Neuronal stem cell (in vitro differentiated cells): Measurements from ENCODE around the gene TRAK2. TPM values are rescaled to one million over a fixed set of nuclear protein-coding genes. Genes with fewer than 3 reads are reported as not detected.

ENCODE experiments used
- DNase-seq: peaks from one replicate; pipeline ENCODE4 v3.0.0-alpha.2; 2013; ENCODE audit warnings: low spot score
- H2AFZ ChIP-seq: one replicate; pipeline ENCODE4 v1.6.1; 2013; ENCODE audit warnings: mild to moderate bottlenecking, low read length, inconsistent platforms
- H2AK5ac ChIP-seq: 2 replicates; pipeline ENCODE4 v1.6.1; 2013; ENCODE audit warnings: low read depth, mild to moderate bottlenecking, inconsistent platforms, low read length, moderate library complexity, mixed read lengths
- H2BK120ac ChIP-seq: 2 replicates; pipeline ENCODE4 v1.6.1; 2013; ENCODE audit warnings: low read depth, mild to moderate bottlenecking, inconsistent platforms, low read length, moderate library complexity, mixed read lengths
- H2BK12ac ChIP-seq: one replicate; pipeline ENCODE4 v1.6.1; 2013; ENCODE audit warnings: low read length, inconsistent platforms
- H2BK15ac ChIP-seq: 2 replicates; pipeline ENCODE4 v1.6.1; 2013; ENCODE audit warnings: mild to moderate bottlenecking, low read length, inconsistent platforms, mixed read lengths
- H2BK5ac ChIP-seq: one replicate; pipeline ENCODE4 v1.6.1; 2013; ENCODE audit warnings: inconsistent platforms, mild to moderate bottlenecking, low read length, moderate library complexity
- H3K14ac ChIP-seq: one replicate; pipeline ENCODE4 v1.6.1; 2013; ENCODE audit warnings: low read length, inconsistent platforms
- H3K18ac ChIP-seq: 2 replicates; pipeline ENCODE4 v1.6.1; 2013; ENCODE audit warnings: low read length, inconsistent platforms
- H3K23ac ChIP-seq: 2 replicates; pipeline ENCODE4 v1.6.1; 2013; ENCODE audit warnings: low read depth, mild to moderate bottlenecking, mixed read lengths, low read length, inconsistent platforms; ENCODE audit not compliant: poor library complexity
- H3K27ac ChIP-seq: replicated peaks from 3 replicates; pipeline ENCODE4 v1.5.1; 2013; ENCODE audit warnings: low read length, inconsistent platforms
- H3K27me3 ChIP-seq, 3 experiments: 2 replicates each; pipeline ENCODE4 v1.6.1; 2013; ENCODE audit warnings: low read length in 3 of 3, mild to moderate bottlenecking in 2 of 3, inconsistent platforms in 1 of 3, low read depth in 1 of 3, mixed read lengths in 1 of 3, moderate library complexity in 1 of 3; ENCODE audit not compliant: control insufficient read depth in 3 of 3, insufficient read depth in 3 of 3
- H3K36me3 ChIP-seq, 2 donors: replicated peaks in 1 of 2; 2 replicates each; pipeline ENCODE4 v1.6.1; 2013; ENCODE audit warnings: low read length in 2 of 2; ENCODE audit not compliant: control insufficient read depth in 2 of 2, insufficient read depth in 2 of 2
- H3K4ac ChIP-seq: 2 replicates; pipeline ENCODE4 v1.6.1; 2013; ENCODE audit warnings: inconsistent platforms, mild to moderate bottlenecking, low read length, moderate library complexity
- H3K4me1 ChIP-seq, 2 donors: 1 replicate in 1 of 2; 2 replicates in 1 of 2; pipeline ENCODE4 v1.6.1; 2013; ENCODE audit warnings: low read length in 2 of 2, low read depth in 1 of 2; ENCODE audit not compliant: control insufficient read depth in 2 of 2, insufficient read depth in 1 of 2
- H3K4me2 ChIP-seq: one replicate; pipeline ENCODE4 v1.6.1; 2013; ENCODE audit warnings: mild to moderate bottlenecking, low read length, inconsistent platforms; ENCODE audit not compliant: insufficient read depth, poor library complexity, severe bottlenecking
- H3K4me3 ChIP-seq, 2 donors: 2 replicates each; pipeline ENCODE4 v1.5.1; 2013; ENCODE audit warnings: low read length in 2 of 2, mild to moderate bottlenecking in 2 of 2, inconsistent platforms in 1 of 2, moderate library complexity in 1 of 2
- H3K79me1 ChIP-seq: one replicate; pipeline ENCODE4 v1.6.1; 2013; ENCODE audit warnings: low read depth, mild to moderate bottlenecking, inconsistent platforms, low read length, moderate library complexity
- H3K9ac ChIP-seq: one replicate; pipeline ENCODE4 v1.6.1; 2013; ENCODE audit warnings: mild to moderate bottlenecking, low read depth, low read length, inconsistent platforms; ENCODE audit not compliant: poor library complexity
- H3K9me3 ChIP-seq, 2 donors: replicated peaks in 1 of 2; 2 replicates each; pipeline versions ENCODE3 to v1.6.1; 2013; ENCODE audit warnings: low read length in 2 of 2, mild to moderate bottlenecking in 2 of 2, inconsistent platforms in 1 of 2, low read depth in 1 of 2, mixed read lengths in 1 of 2, moderate library complexity in 1 of 2; ENCODE audit not compliant: control insufficient read depth in 2 of 2, insufficient read depth in 1 of 2
- H4K8ac ChIP-seq: one replicate; pipeline ENCODE4 v1.6.1; 2013; ENCODE audit warnings: low read depth, mild to moderate bottlenecking, inconsistent platforms, low read length, moderate library complexity
- H4K91ac ChIP-seq: one replicate; pipeline ENCODE4 v1.6.1; 2013; ENCODE audit warnings: low read length, low read depth, mild to moderate bottlenecking, inconsistent platforms; ENCODE audit not compliant: poor library complexity
- WGBS, 2 donors: extraction: QIAGEN DNeasy Blood & Tissue Kit; methylation state at CpG; one replicate each; pipeline ENCODE4 v1.1.7; 2013; ENCODE audit warnings: missing lambda C conversion rate in 2 of 2, mixed read lengths in 1 of 2; ENCODE audit not compliant: insufficient read length in 2 of 2, insufficient replicate concordance in 1 of 2; ENCODE audit errors: extremely low coverage in 2 of 2; 5-methylcytosine and 5-hydroxymethylcytosine counted together
- polyA plus RNA-seq, 2 experiments: library from polyadenylated mRNA; stranded (reverse); fragments of 200-250 nt; gene quantifications; one replicate each; pipeline ENCODE4 v1.2.3, GENCODE V29; 2013

The TRAK2 gene, protein sequence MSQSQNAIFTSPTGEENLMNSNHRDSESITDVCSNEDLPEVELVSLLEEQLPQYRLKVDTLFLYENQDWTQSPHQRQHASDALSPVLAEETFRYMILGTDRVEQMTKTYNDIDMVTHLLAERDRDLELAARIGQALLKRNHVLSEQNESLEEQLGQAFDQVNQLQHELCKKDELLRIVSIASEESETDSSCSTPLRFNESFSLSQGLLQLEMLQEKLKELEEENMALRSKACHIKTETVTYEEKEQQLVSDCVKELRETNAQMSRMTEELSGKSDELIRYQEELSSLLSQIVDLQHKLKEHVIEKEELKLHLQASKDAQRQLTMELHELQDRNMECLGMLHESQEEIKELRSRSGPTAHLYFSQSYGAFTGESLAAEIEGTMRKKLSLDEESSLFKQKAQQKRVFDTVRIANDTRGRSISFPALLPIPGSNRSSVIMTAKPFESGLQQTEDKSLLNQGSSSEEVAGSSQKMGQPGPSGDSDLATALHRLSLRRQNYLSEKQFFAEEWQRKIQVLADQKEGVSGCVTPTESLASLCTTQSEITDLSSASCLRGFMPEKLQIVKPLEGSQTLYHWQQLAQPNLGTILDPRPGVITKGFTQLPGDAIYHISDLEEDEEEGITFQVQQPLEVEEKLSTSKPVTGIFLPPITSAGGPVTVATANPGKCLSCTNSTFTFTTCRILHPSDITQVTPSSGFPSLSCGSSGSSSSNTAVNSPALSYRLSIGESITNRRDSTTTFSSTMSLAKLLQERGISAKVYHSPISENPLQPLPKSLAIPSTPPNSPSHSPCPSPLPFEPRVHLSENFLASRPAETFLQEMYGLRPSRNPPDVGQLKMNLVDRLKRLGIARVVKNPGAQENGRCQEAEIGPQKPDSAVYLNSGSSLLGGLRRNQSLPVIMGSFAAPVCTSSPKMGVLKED
- 2.6 TPM for polyA plus RNA-seq (2013, experiment 1 of 2)
- polyA plus RNA-seq (2013, experiment 2 of 2) = 2.6 TPM

DNA sequence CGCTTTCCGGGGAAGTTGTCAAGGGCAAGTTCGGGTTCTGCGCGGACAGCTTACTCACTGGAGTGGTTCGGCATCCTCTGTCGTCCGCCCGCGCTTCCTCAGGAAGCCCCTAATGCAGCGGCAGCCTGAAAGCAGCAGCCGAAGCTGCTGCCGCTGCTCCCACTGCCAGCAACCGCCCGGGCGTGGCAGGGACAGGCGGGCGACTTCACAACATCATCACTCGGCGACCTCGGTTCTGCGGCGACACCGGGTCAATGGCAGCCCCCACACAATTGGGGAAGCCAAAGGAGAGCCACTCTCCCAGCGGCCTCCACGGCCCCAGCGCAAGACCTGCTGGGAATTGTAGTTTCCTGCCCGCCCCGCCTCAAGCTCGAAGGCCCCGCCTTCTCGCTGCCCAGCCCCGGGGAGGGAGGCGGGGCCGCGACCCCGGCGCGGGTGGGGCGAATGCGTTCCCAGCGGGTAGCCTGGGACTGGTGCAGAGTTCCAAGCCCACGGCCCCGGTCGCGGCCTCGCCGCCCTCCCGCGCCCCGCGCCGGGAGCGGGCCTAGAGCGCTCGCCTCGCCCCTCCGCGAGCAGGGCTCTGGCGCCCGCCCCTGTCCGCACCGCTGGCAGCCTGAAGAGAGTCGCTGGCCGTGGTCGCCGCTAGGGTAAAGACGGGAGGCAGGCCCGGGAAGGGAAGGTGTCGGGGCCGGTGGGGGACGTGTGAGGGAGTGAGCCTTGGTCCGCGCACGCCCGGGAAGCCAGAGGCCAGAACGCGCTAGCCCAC is at the start of gene TRAK2, which contains the start of gene STRADB:
Gene TRAK2 (minus strand): TSS at position 167 of the 766 bp plus-strand sequence. CDS start 30,951 bp downstream, outside the sequence.
Gene STRADB (plus strand): TSS at position 449 of the 766 bp plus-strand sequence. CDS start 3,101 bp downstream, outside the sequence.
- Histone ChIP-seq H4K91ac (no peak within 1 kb of the TSS), H2BK15ac (peak within 1 kb of the TSS; percentile 65), H3K4me2 (peak within 1 kb of the TSS; percentile 75), H2BK5ac (peak within 1 kb of the TSS; percentile 42), H3K4me1 (peaks cover 1 to 11% of the 10 kb centered on the region in 2 donors), H3K79me1 (peaks cover 3% of the 10 kb centered on the region), H4K8ac (no peak within 1 kb of the TSS), H2BK120ac (no peak within 1 kb of the TSS), H3K36me3 (peaks cover 0 to 7% of the 10 kb centered on the region in 2 donors), H3K18ac (peak within 1 kb of the TSS; percentile 96), H3K9ac (peak within 1 kb of the TSS; percentile 97), H3K14ac (peak within 1 kb of the TSS; percentile 87), H3K27ac (peak within 1 kb of the TSS; percentile 77), H2AFZ (peak within 1 kb of the TSS; percentile 95), H3K27me3 (no peaks in the 10 kb centered on the region), H3K23ac (peak within 1 kb of the TSS; percentile 94), H3K4me3 (peak within 1 kb of the TSS; percentile 71 to 91), H2BK12ac (no peak within 1 kb of the TSS), H3K9me3 (no peaks in the 10 kb centered on the region), H2AK5ac (peak within 1 kb of the TSS; percentile 78), H3K4ac (no peak within 1 kb of the TSS)
- no CpG with 5 or more reads among the region's 78 CpGs for WGBS, 2 donors
- peak; percentile 93 for DNase-seq

DNA sequence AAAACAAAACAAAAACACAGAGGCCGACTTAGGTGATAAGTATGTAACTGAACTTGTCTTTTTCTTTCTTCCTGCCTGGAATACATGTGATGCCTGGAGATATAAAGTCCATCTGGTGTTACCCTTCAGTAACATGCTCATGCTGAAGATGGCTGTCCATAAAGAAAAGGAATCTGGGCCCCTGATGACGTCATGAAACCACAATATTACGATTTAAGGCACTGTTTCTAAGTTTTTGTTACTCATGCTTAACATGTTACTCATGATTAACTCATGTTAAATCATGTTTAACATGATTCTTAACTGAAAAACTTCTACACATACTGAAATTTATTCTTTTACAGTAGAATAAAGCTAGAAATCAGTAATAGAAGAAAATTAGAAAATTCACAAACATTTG is 49.3 kb upstream of the TRAK2 start:
- WGBS, 2 donors = no CpG with 5 or more reads among the region's 3 CpGs

DNA sequence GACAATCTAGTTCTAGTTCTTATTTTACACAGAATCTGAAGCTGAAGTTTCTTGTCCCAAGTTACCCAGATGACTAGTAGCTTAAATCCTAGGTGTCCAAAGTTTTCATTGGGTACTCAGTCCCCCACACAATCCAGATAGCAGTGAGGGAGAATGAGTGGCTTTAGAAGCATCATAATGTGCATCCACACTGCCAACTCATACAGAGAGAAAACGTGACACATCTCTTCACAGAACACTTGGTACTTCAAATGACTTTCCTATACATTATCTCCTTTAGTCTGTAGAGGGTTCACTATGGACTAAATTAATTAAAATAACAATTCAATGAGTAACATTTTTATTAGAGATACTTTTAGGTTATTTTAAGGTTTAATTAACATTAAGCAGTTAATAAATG is 45.5 kb upstream of the TRAK2 start:
- H2BK120ac ChIP-seq = no peak overlapping the region
- no peak overlapping the region for H3K27ac ChIP-seq
- no peak overlapping the region for H4K91ac ChIP-seq
- no peak overlapping the region for H2AFZ ChIP-seq
- DNase-seq = no peak
- no peak overlapping the region for H2BK15ac ChIP-seq
- no peak overlapping the region for H3K18ac ChIP-seq
- H2BK5ac ChIP-seq = no peak overlapping the region
- H3K14ac ChIP-seq = no peak overlapping the region
- H3K23ac ChIP-seq = no peak overlapping the region
- H2AK5ac ChIP-seq = no peak overlapping the region
- WGBS, 2 donors = no CpG with 5 or more reads among the region's 1 CpG
- H3K4me1 ChIP-seq = no peaks in the 10 kb centered on the region
- H3K79me1 ChIP-seq = no peaks in the 10 kb centered on the region
- no peak overlapping the region for H3K4me2 ChIP-seq
- H3K4ac ChIP-seq = no peak overlapping the region
- no peak overlapping the region for H4K8ac ChIP-seq
- H3K9me3 ChIP-seq = no peaks in the 10 kb centered on the region
- no peaks in the 10 kb centered on the region for H3K27me3 ChIP-seq
- H3K9ac ChIP-seq = no peak overlapping the region
- H3K36me3 ChIP-seq = no peaks in the 10 kb centered on the region
- H2BK12ac ChIP-seq = no peak overlapping the region
- no peak overlapping the region for H3K4me3 ChIP-seq

More for the DNA sequence above, 49.3 kb upstream of the TRAK2 start:
- Histone ChIP-seq H3K23ac (no peak overlapping the region), H3K18ac (no peak overlapping the region), H3K9me3 (peaks cover 2 to 4% of the 10 kb centered on the region in 2 donors), H3K36me3 (no peaks in the 10 kb centered on the region), H4K8ac (no peak overlapping the region), H4K91ac (no peak overlapping the region), H2BK5ac (no peak overlapping the region), H3K27me3 (no peaks in the 10 kb centered on the region), H3K9ac (no peak overlapping the region), H3K4ac (no peak overlapping the region), H3K79me1 (no peaks in the 10 kb centered on the region), H3K4me3 (no peak overlapping the region), H2BK120ac (no peak overlapping the region), H3K4me2 (no peak overlapping the region), H2BK12ac (no peak overlapping the region), H2AFZ (no peak overlapping the region), H2BK15ac (no peak overlapping the region), H2AK5ac (no peak overlapping the region), H3K27ac (no peak overlapping the region), H3K14ac (no peak overlapping the region), H3K4me1 (no peaks in the 10 kb centered on the region)
- DNase-seq = no peak
